Choroid plexus epithelial cell (primary cell): ENCODE results near the gene BZW1.

Experiments
- DNase-seq: peaks from one replicate; pipeline ENCODE4 v3.0.0-alpha.2; 2010; ENCODE audit warnings: low read depth
- H3K4me3 ChIP-seq: 2 replicates; pipeline ENCODE4 v1.5.1; 2011; ENCODE audit warnings: low read depth, mild to moderate bottlenecking, control low read depth, low read length, moderate library complexity
- TF ChIP-seq, protein P1 (sequence below): conservative IDR thresholded peaks from 2 replicates; pipeline ENCODE4 v1.5.1; 2011; ENCODE audit warnings: low read depth, mild to moderate bottlenecking, control low read depth, inconsistent platforms, low read length, moderate library complexity

Gene BZW1

GRCh38 chr2:200781616-200782015 is 30.1 kb upstream of the BZW1 start:
- no peak for DNase-seq
- no peak overlapping the region for H3K4me3 ChIP-seq
- TF ChIP-seq, protein P1, sequence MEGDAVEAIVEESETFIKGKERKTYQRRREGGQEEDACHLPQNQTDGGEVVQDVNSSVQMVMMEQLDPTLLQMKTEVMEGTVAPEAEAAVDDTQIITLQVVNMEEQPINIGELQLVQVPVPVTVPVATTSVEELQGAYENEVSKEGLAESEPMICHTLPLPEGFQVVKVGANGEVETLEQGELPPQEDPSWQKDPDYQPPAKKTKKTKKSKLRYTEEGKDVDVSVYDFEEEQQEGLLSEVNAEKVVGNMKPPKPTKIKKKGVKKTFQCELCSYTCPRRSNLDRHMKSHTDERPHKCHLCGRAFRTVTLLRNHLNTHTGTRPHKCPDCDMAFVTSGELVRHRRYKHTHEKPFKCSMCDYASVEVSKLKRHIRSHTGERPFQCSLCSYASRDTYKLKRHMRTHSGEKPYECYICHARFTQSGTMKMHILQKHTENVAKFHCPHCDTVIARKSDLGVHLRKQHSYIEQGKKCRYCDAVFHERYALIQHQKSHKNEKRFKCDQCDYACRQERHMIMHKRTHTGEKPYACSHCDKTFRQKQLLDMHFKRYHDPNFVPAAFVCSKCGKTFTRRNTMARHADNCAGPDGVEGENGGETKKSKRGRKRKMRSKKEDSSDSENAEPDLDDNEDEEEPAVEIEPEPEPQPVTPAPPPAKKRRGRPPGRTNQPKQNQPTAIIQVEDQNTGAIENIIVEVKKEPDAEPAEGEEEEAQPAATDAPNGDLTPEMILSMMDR, result no peak

DNA sequence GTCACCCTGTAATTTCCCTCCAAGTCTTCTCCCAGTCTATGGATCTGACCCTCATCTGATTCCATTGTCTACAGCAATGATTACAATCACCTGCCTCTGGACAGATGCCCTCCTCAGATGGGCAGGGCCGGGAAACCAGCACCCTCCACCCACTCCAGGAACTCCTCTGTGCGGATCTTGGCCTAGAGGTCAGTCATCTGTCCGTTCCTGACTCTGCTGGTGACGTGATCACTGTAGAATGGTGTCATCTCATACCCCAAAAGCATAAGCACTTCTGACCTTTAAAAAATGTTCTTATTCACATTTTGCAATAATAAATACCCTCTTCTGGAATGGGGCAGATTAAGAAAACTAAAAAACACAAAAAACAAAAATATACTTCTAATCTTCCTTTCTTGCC is 29.5 kb upstream of the BZW1 start:
- no peak overlapping the region for H3K4me3 ChIP-seq
- peak; percentile 67 for DNase-seq
- TF ChIP-seq, protein P1, result no peak

- H3K4me3 ChIP-seq, result no peak overlapping the region
- DNase-seq, result no peak
- TF ChIP-seq, protein P1, result no peak
Measured at GRCh38 chr2:200784215-200784614, 27.5 kb upstream of the BZW1 start.

- DNase-seq, result peak; percentile 80
- no peak overlapping the region for H3K4me3 ChIP-seq
- TF ChIP-seq, protein P1, result no peak
Measured at GRCh38 chr2:200786423-200786822, 25.3 kb upstream of the BZW1 start.

GRCh38 chr2:200786826-200787225 is 24.9 kb upstream of the BZW1 start:
- H3K4me3 ChIP-seq, result no peak overlapping the region
- TF ChIP-seq, protein P1, result no peak
- peak; percentile 94 for DNase-seq

GRCh38 chr2:200787351-200788120 is 24.2 kb upstream of the BZW1 start:
- TF ChIP-seq, protein P1, result no peak
- H3K4me3 ChIP-seq, result no peak overlapping the region
- peak; percentile 97 for DNase-seq

DNA sequence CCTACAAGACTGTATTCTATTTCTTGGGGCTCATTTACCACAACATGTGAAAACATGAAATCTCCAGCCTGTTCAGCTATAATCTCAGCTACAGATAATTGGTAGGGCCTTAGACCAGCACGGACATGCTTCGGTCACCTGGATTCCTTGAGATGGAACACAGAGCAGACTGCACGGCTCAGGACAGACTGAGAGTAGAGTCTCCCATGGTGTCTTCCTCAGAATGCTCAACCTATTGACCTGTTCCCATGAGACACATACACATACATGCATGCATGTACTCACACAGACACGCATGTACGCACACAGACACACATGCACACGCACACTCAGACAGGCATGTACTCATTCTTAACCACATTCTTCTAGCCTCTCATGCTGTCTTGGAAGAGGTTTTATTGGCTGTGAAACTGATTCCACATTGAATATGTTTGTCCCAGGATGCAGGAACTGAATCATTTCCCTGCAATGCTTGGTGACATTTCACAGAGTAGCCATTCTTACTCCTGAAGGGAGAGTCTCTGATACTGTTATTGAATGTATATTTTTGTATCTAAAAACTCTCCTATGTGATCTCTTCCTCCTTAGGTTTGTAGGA is 23.5 kb upstream of the BZW1 start:
- TF ChIP-seq, protein P1, result no peak
- peak; percentile 69 for DNase-seq
- H3K4me3 ChIP-seq, result no peak overlapping the region
